GM19452 (cell line): ENCODE results near the gene SP7.
"Not testable (repeated sequence)": the region's sequence is repeated elsewhere in the genome, so short reads cannot be mapped to it uniquely, and the experiment has no call there.

ENCODE experiments used
- ATAC-seq: cut with Tn5 transposase; IDR thresholded peaks from one replicate; pipeline ENCODE4 v1.9.1; 2021; ENCODE audit not compliant: unreplicated experiment

Gene SP7

DNA sequence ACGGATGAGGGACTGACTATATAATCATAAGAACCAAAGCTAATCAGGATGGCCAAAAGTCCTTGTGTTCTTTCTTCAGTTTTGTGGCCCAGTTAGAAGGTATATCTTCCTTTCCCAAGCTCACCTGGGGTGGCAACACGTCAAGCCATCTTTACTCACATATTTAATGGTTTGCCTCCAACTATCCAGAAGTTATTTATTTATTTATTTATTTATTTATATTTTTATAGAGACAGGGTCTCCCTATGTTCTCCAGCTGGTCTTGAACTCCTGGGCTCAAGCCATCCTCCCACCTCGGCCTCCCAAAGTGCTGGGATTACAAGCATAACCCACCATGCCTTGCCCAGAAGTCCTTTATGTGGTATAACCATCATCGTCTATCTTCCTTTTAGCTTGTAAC, 11.8 kb upstream of the SP7 start:
- no peak for ATAC-seq

GRCh38 chr12:53346491-53346890, 10.3 kb upstream of the SP7 start:
- ATAC-seq, result no peak

DNA sequence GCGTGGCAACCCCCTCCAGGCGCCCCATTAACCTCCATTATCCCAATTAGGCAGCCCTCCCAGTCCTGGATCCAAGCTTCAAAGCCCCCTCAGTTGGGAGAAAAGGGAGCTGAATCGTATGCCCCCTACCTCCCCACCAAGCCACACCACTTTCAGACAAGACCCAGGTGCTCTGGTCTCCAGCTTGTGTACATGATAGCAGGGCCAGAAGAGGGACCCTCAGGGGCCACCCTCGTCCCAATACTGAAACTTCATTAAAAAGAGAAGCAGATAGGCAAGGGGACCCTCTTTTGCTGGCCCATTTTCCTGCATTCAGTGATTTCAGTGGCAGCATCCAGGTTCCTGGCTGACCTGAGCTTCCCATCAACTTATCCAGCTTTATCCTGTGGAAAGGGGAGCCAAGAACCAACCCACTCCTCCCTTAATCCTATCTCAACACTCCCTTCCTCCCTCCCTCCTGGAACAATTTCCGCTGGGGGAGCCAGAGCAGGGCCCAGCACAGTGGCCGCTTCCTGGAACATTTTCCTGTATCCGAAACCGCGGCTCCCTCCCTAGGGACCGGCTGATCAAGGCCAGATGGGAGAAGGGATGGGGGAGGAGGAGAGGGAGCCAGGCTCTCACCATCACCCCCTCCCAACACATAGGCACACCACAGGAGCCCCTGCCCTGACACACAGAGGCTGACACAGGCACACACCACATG, 9.5 kb upstream of the SP7 start:
- no peak for ATAC-seq

GRCh38 chr12:53344824-53345485, 8.8 kb upstream of the SP7 start:
- ATAC-seq, result peak; percentile 69

GRCh38 chr12:53344487-53344823, 8.3 kb upstream of the SP7 start:
- no peak for ATAC-seq

DNA sequence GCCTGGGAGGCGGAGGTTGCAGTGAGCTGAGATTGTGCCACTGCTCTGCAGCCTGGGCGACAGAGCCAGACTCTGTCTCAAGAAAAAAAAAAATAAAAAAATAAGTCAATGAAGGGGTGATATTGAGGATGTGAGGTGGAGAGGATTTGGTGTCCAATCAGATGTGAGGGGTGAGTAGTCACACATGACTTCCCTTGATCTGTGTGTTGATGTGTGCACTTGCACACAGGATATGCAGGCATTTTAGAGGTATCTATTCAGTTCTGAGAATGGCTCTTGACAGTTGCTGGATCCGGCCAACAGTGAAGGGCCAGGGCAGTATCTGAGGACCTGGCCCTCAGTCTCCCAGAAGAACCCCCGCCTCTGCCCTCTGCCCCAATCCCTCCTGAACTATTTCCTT, 7.8 kb upstream of the SP7 start:
- ATAC-seq, result no peak

DNA sequence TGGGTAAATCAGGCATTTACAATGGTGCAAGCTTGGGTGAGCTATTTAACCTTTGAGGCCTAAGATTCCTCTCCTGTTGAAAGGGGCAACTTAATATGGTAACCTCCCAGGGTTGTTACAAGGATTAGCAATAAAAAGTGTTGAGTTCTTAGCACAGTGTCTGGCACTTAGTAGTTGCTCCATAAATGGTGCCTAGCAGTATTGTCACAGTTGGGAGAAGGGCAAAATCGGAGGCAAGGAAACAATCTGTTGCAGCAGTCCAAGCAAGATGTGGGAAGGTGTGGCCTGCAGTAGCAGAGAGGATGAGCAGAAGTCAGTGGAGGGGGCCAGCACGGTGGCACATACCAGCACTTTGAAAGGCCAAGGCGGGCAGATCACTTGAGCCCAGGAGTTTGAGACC, 7.3 kb upstream of the SP7 start:
- ATAC-seq, result no peak

DNA sequence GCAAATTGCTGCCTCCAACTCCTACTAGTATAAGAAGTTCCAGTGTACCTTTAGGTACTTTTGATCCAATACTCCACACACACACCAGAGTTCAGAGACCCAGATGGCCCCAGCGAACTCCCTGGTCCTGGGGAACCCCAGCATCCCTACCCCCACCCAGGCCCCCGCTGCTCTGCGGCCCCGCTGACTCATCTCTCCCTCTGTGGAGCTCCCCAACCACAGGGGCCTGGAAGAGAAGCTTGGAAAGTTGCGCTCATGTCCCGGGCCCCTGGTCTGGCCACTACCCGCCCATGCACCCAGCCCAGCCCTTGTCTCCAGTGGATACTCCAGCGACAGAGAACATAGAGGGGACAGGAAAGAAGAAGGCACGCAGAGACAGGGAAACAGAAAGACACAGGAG, 4.2 kb upstream of the SP7 start:
- no peak for ATAC-seq

DNA sequence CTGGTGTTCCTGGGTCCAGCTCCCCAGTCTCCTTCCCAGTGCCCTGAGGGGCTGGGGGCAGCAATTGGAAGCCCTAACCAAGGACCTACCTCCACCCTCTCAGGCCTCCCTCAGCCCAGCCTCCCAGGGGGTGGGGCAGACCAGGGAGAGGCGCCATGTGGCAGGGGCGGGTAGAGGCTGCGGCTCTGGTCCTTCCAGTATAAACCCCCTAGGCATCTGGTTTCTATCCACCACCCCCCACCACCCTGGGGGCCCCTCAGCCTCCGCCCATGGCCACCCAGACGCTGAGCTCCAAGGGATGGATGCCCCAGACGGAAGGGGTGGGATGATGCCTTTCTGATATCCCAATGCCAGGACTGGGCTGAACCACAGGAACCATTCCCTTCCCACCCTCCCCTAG, 2.8 kb upstream of the SP7 start:
- no peak for ATAC-seq

DNA sequence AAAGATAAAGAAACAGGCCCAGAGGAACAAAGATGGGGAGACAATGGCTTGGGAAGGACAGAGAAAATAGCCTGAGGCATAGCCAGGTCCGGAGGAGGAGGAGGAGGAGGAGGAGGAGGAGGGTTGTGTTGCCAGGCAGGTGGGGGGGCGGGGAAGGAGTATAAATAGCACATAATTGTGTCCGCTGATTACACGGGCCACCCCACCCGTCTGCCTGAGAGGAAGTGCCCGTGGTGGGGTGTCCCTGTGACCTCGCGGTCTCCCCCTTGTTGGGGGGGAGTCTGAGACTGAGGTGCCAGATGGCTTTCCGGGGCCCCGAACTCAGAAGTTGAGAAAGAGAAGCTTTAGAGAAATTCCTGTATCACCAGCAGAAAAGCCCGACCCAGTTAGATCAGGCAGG, 1.9 kb upstream of the SP7 start:
- no peak for ATAC-seq

DNA sequence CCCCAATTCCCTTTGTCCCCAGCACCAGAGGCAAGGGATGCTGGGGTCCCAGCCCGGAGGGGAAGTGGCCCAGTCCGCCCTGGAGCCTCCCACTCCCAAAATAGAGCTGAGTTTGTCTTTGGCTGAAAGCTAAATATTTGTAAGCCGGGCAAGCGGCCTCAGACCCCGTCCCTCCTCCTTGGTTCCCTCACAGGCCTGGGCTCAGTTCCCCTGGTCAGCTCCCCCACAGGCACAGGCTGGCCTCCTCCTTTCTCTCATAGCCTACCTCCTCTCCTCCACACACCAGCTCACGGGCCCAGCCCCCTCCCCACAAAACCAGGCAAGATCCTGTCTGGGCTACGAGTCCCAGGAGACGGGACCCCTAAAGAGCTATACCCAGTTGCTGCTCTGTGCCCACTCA, 1.3 kb downstream of the SP7 start:
- no peak for ATAC-seq

- no peak for ATAC-seq
Observed at GRCh38 chr12:53333845-53334244, 2.3 kb downstream of the SP7 start.

GRCh38 chr12:53333289-53333688, 2.9 kb downstream of the SP7 start:
- no peak for ATAC-seq

GRCh38 chr12:53332744-53333143, 3.4 kb downstream of the SP7 start:
- no peak for ATAC-seq

- not testable (repeated sequence) for ATAC-seq
Observed at GRCh38 chr12:53332339-53332738, 3.8 kb downstream of the SP7 start.

- ATAC-seq, result no peak
Observed at GRCh38 chr12:53330671-53331070, 5.5 kb downstream of the SP7 start.

DNA sequence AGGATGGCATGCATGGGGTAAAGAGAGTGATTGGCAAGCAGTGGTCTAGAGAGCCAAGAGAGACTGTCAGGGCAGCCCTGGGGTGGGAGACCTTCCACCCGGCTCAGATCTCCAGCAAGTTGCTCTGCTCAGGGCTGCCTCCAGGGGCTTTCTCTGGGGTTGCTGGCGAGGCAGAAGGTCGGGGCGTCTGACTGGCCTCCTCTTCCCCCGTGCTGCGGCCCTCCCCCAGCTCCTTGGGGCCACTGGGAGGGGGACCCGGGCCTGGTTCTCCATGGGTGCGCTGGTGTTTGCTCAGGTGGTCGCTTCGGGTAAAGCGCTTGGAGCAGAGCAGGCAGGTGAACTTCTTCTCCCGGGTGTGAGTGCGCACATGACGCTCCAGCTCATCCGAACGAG, 8.1 kb downstream of the SP7 start:
- ATAC-seq, result no peak

GRCh38 chr12:53327435-53328042, 8.6 kb downstream of the SP7 start:
- ATAC-seq, result no peak

GRCh38 chr12:53326460-53327185, 9.5 kb downstream of the SP7 start:
- no peak for ATAC-seq

DNA sequence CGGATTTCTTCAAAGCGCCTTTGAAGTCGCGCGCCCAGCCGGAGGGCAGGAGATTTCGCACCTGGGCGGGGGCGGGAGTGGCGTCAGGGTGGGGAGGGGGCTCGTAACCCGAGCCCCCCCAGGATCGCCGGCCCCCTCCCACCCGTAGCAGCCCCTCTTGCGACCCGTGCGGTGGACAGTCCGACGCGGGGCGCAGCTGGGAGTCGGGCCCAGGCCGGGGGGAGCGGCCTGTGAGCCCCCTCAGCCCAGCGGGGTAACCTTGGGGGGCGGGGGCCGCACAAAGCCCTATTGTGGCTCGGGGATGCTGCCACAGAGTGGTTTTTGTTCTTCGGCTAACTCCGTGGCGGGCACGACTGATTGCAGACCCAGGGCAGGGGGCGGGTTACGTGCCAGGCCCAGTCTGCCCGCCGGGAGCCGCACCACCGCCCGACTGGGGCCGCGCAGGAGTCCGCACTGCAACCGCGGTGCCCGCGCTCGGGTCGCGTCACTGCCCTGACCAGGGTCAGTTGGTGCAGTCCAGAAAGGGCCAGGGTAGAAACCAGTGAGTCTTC, 10.6 kb downstream of the SP7 start:
- ATAC-seq, result no peak

DNA sequence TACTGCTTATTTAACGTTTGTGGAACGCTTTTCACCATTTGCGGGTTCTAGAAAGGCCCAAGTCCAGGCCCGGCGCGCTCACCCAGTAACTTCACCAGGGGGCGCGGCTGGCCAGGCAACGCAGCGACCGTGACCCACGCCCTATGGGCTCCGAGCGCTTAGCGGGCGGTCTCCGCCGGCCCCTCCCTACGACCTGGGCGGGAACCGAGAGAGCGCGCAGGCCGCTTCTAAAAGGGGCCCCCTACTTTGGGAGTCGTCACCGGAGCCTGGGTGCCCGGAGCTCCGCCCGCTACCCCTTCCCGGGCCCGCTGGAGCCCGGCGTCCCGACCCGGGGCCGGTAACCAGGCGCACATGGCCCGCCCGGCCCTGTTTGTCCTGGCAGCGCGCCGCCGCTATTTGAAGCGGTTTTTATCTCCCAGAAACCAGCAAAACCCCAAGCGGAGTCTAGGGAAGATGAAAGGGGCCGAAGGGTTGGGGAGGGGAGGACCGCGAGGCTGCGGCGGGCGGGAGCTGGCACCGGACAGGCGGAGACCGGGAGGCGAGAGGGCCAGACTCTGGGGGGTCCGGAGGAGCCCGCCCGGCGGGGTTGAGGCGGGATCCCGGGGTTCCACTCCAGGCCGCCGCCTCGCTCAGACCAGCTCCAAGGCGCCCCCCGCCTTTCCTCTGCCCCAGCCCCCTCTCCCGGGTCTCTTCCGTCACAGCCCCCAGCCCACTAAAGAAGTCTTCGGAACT, 11.2 kb downstream of the SP7 start:
- ATAC-seq, result peak; percentile 51
